ENCODE results near the gene MAD2L2.
A peak's percentile ranks its signal among the peaks of the same experiment; 100 is the strongest.

MAD2L2 gene

GRCh38 chr1:11653101-11653860 lies 27.7 kb downstream of the MAD2L2 start:
- no peak for DNase-seq
- in situ Hi-C loops (cut with HindIII; ENCODE audit: low pct_ligation_motif_present, low sequenced_read_pairs), result no loop called here
- Histone ChIP-seq H3K36me3 (replicated peaks) (no peaks in the 10 kb centered on the region), H3K27ac (no peak overlapping the region), H3K27me3 (replicated peaks) (peaks cover 15% of the 10 kb centered on the region), H3K4me3 (ENCODE audit: low read depth, low read length) (no peak overlapping the region)
- no peak for TF ChIP-seq CTCF (IDR thresholded peaks at IDR 0.05; ENCODE audit: low read depth, low read length, missing control alignments)

- no peak for DNase-seq
- H3K36me3 ChIP-seq (replicated peaks), result no peaks in the 10 kb centered on the region
- no peak overlapping the region for H3K27ac ChIP-seq
- H3K27me3 ChIP-seq (replicated peaks), result peaks cover 15% of the 10 kb centered on the region
- in situ Hi-C loops (cut with HindIII; ENCODE audit: low pct_ligation_motif_present, low sequenced_read_pairs), result no loop called here
- TF ChIP-seq CTCF (IDR thresholded peaks at IDR 0.05; ENCODE audit: low read depth, low read length, missing control alignments), result no peak
- H3K4me3 ChIP-seq (ENCODE audit: low read depth, low read length), result no peak overlapping the region
These were observed 28.7 kb downstream of the MAD2L2 start for GRCh38 chr1:11652203-11652780.

- DNase-seq, result no peak
- H3K27ac ChIP-seq, result no peak overlapping the region
- H3K27me3 ChIP-seq (replicated peaks), result peaks cover 15% of the 10 kb centered on the region
- in situ Hi-C loops (cut with HindIII; ENCODE audit: low pct_ligation_motif_present, low sequenced_read_pairs), result no loop called here
- no peak for TF ChIP-seq CTCF (IDR thresholded peaks at IDR 0.05; ENCODE audit: low read depth, low read length, missing control alignments)
- no peak overlapping the region for H3K4me3 ChIP-seq (ENCODE audit: low read depth, low read length)
- H3K36me3 ChIP-seq (replicated peaks), result no peaks in the 10 kb centered on the region
These were observed 29.9 kb downstream of the MAD2L2 start for GRCh38 chr1:11651017-11651416.

- H3K4me3 ChIP-seq (ENCODE audit: low read depth, low read length), result peak overlapping the region; percentile 17
- H3K27ac ChIP-seq, result no peak overlapping the region
- no peaks in the 10 kb centered on the region for H3K36me3 ChIP-seq (replicated peaks)
- peak; percentile 47 for DNase-seq
- peaks cover 15% of the 10 kb centered on the region for H3K27me3 ChIP-seq (replicated peaks)
- peak; percentile 67 for TF ChIP-seq CTCF (IDR thresholded peaks at IDR 0.05; ENCODE audit: low read depth, low read length, missing control alignments)
- in situ Hi-C loops (cut with HindIII; ENCODE audit: low pct_ligation_motif_present, low sequenced_read_pairs), result no loop called here
These were observed 30.5 kb downstream of the MAD2L2 start for GRCh38 chr1:11650331-11650991.

DNA sequence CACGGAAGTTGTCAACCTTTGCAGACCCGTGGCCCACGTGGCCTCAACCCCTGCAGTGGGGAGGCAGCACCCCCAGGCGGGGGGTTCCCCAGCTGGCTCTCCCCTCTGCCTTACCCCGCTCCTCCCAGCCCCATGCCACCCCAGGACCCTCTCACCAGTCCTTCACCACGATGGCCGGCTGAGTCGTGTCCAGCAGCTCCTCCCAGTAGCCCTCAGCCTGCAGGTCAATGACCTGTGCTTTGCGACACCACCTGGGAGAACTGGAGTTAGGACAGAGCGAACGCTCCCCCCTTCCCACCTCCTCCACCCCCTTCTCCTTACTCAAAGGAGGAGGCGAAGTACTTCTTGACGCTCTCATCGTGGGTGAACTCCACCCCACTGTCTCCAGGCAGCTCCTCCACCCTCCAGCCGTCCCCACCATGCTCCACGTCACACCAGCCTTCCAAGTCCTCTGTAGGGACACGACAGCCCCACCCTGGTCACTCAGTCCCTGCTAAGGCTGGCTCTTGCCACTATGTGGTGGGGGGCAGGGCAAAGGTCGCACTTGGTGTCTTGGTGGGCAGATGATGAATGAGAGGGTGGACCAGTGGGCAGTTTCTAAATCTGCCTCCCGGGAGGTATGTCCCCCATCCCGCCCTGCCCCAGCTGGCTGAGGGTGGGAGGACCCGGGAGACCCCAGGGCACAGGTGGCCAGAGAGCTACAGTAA lies 31.2 kb downstream of the MAD2L2 start:
- peaks cover 15% of the 10 kb centered on the region for H3K27me3 ChIP-seq (replicated peaks)
- no peak overlapping the region for H3K4me3 ChIP-seq (ENCODE audit: low read depth, low read length)
- H3K36me3 ChIP-seq (replicated peaks), result no peaks in the 10 kb centered on the region
- DNase-seq, result no peak
- H3K27ac ChIP-seq, result no peak overlapping the region
- TF ChIP-seq CTCF (IDR thresholded peaks at IDR 0.05; ENCODE audit: low read depth, low read length, missing control alignments), result no peak
- in situ Hi-C loops (cut with HindIII; ENCODE audit: low pct_ligation_motif_present, low sequenced_read_pairs), result loop anchor here (25.0 kb wide), 1 partner anchor 412 kb away; no protein-coding TSS in a partner anchor
